Activated naive CD4-positive, alpha-beta T cell (primary cell): ENCODE results near the gene C13orf42.

Source experiments
- DNase-seq, 4 experiments: peaks; one replicate each; lab custom pipeline; 2025; lab: John Stamatoyannopoulos, UW

The C13orf42 gene

DNA sequence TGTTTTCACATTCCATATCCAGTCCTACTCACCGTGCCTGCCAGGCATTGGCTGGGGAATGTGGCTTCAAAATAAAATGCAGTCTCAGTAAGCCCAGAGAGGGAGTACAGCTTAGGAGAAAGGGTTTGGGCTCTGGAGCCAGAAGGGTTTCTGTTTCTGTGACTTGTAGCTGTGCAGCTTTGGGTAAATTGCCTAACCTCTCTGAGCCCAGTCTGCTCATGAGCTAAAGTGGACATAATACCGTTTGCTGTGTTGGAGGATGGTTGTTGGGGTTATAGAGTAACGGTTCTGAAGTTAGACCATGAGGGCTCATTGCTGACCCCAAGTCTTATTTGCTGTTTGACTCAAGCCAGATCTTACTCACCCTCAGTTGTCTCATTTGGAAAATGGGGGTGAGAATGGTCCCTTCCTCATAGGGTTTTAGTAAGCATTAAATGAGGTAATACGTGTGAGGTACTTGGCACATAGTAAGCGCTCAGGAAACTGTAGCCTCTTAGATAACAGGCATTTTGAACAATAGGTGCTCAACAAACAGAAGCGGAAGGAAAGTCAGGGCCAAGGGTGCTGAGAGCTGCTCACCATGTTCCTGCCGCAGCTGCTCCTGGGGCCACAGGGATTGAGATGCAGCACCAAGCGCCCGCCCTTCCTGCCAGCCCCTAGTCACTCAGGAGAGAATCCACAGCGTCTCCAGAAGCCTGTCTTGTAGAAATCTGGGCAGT, 45.5 kb downstream of the C13orf42 start:
- DNase-seq, result no peak

GRCh38 chr13:51064753-51065152, 46.3 kb downstream of the C13orf42 start:
- DNase-seq, result no peak

GRCh38 chr13:51063909-51064308, 47.2 kb downstream of the C13orf42 start:
- DNase-seq, result no peak

DNA sequence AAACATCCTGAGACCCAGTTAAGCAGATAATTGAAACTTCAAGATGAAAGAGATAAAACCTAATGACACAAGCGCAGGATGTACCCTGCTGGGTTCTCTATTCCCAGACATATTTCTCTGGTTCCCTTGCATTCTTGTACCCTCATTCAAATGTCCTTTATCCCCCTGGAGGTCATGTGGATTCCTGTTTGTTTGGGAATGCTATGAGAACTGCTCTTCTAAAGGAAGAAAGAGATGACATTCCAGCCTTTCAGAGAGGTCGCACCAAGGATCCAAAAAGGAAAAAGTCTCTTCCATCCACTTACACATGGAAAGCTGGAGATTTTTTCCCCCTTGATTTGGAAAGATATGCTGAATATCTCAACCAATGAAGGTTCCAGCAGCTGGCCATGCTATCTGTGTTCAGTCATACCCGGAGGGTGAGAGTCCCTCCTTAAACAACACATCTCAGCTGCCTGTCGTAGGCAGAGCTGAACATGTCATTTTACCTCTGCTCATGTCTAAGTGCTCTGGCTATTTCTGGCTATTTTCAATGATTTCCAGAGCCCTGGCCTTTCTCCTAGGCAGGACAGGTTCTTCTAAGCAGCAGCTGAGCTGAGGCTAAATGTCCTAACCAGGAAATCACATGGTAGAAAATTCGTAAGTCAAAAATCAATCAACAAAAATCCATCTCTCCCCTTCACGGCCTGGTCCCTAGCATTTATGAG, 52.5 kb downstream of the C13orf42 start:
- no peak for DNase-seq

- no peak for DNase-seq
Measured at GRCh38 chr13:51057906-51058305, 53.2 kb downstream of the C13orf42 start.

GRCh38 chr13:51057001-51057400, 54.1 kb downstream of the C13orf42 start:
- DNase-seq, result no peak

GRCh38 chr13:51052581-51052980, 58.5 kb downstream of the C13orf42 start:
- no peak for DNase-seq

- DNase-seq, result no peak
Measured at GRCh38 chr13:51050021-51050830, 60.8 kb downstream of the C13orf42 start.

GRCh38 chr13:51048616-51049015, 62.5 kb downstream of the C13orf42 start:
- no peak for DNase-seq

DNA sequence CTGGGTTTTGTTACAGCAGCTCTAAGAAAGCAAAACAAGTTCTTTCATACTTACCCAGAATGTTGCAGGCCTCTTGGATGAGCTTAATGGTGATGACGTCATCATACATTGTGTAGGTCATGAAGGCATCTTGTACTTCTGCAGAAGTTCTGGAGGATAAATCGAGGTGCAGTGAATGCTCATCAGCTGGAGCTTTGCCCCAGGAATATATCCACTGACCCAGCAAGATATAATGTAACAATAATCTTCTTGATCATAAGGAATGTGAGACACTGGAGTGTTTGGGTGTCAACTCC, 63.0 kb downstream of the C13orf42 start:
- no peak for DNase-seq

DNA sequence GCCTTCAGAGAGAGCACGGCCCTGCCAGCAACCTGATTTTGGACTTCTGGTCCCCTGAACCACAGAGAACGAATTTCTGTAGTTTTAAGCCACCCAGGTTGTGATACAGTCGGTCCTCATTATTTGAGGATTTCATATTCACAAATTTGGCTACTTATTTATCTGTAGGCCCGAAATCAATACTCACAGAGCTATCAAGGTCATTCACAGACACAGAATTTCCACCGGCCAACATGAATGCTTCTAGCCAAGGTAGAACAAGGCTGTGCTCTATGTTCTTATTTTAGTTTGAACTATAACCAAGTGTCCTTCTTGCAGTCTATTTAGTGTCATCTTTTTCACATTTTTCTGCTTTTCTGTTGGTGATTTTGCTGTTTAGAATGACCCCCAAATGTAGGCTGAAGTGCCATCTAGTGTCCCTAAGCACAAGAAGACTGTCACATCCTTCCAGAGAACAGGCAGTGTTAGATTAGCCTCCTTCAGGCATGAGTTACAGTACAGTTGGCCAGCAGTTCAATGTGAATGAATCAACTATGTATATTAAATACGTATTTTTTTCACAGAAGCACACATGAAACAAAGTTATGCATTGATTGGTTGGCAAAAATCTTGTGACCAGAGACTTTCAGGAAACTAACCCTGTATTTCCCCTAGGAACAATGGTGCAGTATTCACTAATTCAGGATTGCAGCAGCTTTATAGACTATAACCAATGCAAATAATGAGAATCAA, 63.5 kb downstream of the C13orf42 start:
- DNase-seq, result no peak

DNA sequence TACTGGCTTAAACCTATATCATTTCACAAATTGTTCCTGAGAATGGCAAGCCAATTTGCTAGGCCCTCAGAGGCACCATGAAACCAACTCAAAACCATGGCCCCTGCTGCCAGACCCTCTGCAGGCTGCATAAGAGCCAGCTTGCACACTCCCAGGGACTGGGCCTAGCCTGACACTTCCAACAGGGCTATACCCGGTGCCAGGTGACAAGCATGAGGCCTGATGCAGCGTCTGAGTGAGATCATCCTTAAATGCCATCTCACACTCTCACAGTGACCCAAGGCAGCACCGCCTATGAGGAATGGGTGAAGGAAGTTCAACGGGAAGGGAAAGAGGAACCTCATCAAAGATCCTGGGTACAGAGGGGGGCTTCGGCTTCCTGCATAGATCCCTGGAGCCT, 65.6 kb downstream of the C13orf42 start:
- no peak for DNase-seq

GRCh38 chr13:51044023-51044665, 66.9 kb downstream of the C13orf42 start:
- no peak for DNase-seq

- DNase-seq, result no peak
Measured at GRCh38 chr13:51043310-51043709, 67.8 kb downstream of the C13orf42 start.

DNA sequence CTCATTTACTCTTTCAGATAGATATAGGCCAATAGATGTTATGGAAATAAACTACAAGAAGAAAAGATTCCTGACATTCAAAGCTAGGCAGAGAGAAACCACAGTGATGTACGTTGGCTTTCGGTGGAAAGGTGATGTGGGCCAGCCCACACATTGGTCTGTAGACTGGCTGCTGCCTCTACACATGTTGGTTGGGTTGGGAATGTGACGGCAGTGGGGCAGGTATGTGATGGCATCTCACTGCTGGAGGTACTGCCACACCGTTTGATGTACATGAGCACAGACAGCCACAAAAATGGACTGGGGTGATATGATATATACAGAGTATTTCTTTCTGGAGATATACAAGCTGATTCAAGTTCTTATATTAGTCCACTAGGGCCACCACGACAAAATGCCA, 69.4 kb downstream of the C13orf42 start:
- no peak for DNase-seq

DNA sequence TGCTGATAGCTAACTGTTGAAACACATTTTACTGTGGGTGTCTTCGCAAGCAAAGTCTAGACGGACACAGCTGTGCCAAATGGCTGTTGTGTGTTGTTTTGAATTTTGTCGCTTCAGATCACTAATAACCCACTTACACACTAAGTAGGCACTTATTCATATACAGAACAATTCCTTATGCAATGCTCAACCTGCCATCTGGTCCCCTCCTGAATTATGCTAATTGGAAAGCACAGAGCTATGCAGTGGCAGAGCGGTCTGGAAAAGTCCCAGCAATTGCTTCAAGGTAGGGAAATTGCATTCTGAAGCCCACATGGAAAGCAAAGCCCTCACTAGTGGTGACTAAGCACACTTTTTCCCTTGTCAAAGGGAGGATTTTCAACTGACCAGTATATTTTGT, 69.9 kb downstream of the C13orf42 start:
- DNase-seq, result no peak

- DNase-seq, result no peak
Measured at GRCh38 chr13:51040431-51040830, 70.6 kb downstream of the C13orf42 start.

DNA sequence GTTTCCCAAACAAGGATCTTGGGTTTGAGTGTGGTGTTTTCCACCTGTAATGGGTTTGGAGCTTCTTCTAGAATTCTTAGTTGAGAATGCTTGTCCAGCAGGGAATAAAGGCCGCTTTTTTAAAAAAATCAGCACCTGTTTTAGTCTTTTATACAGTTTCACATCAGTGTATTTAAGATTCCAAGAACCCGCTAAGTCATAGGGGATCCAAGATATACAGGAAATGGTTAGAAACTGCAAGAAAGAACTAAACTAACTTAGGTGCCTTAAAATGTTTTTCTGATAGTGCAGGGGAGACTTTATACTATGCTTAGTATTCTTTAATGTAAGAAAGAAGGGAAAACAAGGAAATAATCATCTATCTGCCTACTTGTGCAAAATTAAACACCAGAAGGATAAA, 74.7 kb downstream of the C13orf42 start:
- no peak for DNase-seq

DNA sequence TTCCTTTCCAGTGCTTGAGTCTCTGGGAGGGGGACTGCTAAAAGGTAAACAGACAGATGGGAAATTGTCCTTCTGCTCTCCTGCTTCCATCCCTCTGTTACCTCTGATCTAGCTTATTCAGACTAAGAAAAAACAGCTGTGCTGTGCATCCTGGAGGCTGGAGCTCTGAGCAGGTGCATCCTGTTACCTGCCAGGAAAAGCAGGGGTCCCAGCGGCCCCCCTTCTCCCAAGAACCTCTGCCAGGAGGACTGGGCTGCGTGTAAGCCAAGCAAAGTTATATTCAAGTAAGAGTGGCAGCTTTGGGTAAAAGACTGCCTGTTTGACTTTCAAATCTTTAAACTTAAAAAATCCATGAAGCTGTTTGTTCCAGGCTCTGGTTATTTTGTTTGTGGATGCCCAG, 75.1 kb downstream of the C13orf42 start:
- no peak for DNase-seq

GRCh38 chr13:51035469-51035868, 75.6 kb downstream of the C13orf42 start:
- DNase-seq, result no peak

DNA sequence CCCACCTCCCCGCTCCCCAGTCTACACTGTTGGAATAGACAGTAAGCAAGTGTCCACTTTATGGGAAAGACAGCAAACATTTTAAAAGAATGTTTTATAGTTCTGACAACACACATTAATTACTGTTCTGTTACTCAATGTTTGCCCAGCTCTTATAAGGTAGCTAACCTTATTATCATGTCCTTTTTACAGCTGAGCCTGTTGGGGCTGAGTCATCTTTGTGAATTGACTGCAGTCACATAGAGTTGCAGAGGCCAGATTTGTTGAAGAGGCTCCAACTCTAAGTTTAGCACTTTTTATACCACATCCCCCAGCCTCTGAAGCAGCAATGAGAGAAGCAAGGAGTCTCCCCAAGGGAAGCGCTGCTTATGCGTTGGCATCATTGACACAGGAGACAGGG, 76.2 kb downstream of the C13orf42 start:
- DNase-seq, result no peak
